HepG2 (cell line): ENCODE measurements around the gene PCBP2. TPM values are rescaled to one million over a fixed set of nuclear protein-coding genes. Genes with fewer than 3 reads are reported as not detected.

Experiments
- ATAC-seq: fragments of 200-7000 bp; cut with Tn5 transposase; 3 replicates; pipeline ENCODE4 v1.9.1; 2020; ENCODE audit warnings: mild to moderate bottlenecking, moderate library complexity
- BruUV-seq: library from RNA; stranded (reverse); fragments of 400-500 nt; replicated peaks from 2 replicates; lab custom pipeline; 2021; lab: Mats Ljungman, UMichigan
- CTCF ChIA-PET: fragments of 300-600 bp; formaldehyde crosslinking; extraction: SDS; loops from one replicate; lab custom pipeline; 2021; ENCODE audit warnings: low total read pairs, inconsistent platforms, low intra/inter-chr PET ratio; lab: Yijun Ruan, JAX
- POLR2A ChIA-PET: fragments of 350-600 bp; sonication (Branson Sonifier 250); formaldehyde crosslinking; loops from one replicate; lab custom pipeline; 2020; ENCODE audit warnings: antibody characterized with exemption, inconsistent platforms; lab: Yijun Ruan, JAX
- DNase-seq: peaks from one replicate; pipeline ENCODE4 v3.0.0-alpha.2; 2015; ENCODE audit warnings: low spot score
- FAIRE-seq: peaks from 3 replicates; lab custom pipeline; 2011; peaks lifted over from hg19 to GRCh38; lab: Jason Lieb, UNC
- H2AFZ ChIP-seq: one replicate; pipeline ENCODE4 v1.6.1; 2011; ENCODE audit warnings: low read length, inconsistent platforms
- H3K27ac ChIP-seq: fragments of 300-600 bp; 3 replicates; pipeline ENCODE4 v1.8.0; 2011; ENCODE audit warnings: mixed run types, mild to moderate bottlenecking, mixed read lengths, low read length, inconsistent platforms; ENCODE audit not compliant: insufficient read depth; ENCODE audit errors: extremely low read length
- H3K27me3 ChIP-seq, 2 experiments: fragments of 200-600 bp in 1 of 2; 2 replicates in 1 of 2; 3 replicates in 1 of 2; pipeline versions ENCODE4 v1.6.0 to v1.8.0; 2011; ENCODE audit warnings: low read length in 2 of 2, mild to moderate bottlenecking in 2 of 2, moderate library complexity in 2 of 2, inconsistent platforms in 1 of 2; ENCODE audit not compliant: insufficient read depth in 2 of 2, control insufficient read depth in 1 of 2
- H3K36me3 ChIP-seq, 2 experiments: fragments of 200-600 bp in 1 of 2; replicated peaks in 1 of 2; 2 replicates in 1 of 2; 3 replicates in 1 of 2; pipeline versions ENCODE4 v1.5.1 to v1.8.0; 2011; ENCODE audit warnings: low read length in 2 of 2, inconsistent platforms in 1 of 2; ENCODE audit not compliant: insufficient read depth in 2 of 2, control insufficient read depth in 1 of 2
- H3K4me1 ChIP-seq: 2 replicates; pipeline ENCODE4 v1.5.1; 2012; ENCODE audit warnings: low read length, inconsistent platforms; ENCODE audit not compliant: insufficient read depth
- H3K4me2 ChIP-seq: 2 replicates; pipeline ENCODE4 v1.6.0; 2011; ENCODE audit warnings: low read depth, low read length, inconsistent platforms
- H3K4me3 ChIP-seq, 3 experiments: fragments of 200-600 bp in 1 of 3; sonication (generic), shearing (Covaris generic) in 1 of 3; replicated peaks in 1 of 3; 2 replicates each; pipeline ENCODE4 v1.5.1; 2011 to 2016; ENCODE audit warnings: low read length in 3 of 3, inconsistent platforms in 2 of 3, low read depth in 2 of 3, mild to moderate bottlenecking in 2 of 3, control low read depth in 1 of 3, mixed read lengths in 1 of 3; ENCODE audit not compliant: insufficient read depth in 1 of 3
- H3K79me2 ChIP-seq: one replicate; pipeline ENCODE4 v1.6.1; 2011; ENCODE audit warnings: low read length, inconsistent platforms; ENCODE audit not compliant: insufficient read depth
- H3K9ac ChIP-seq: 2 replicates; pipeline ENCODE4 v1.6.0; 2011; ENCODE audit warnings: mild to moderate bottlenecking, low read depth, low read length, inconsistent platforms; ENCODE audit not compliant: insufficient read depth
- H3K9me3 ChIP-seq: 2 replicates; pipeline ENCODE4 v1.5.1; 2012; ENCODE audit warnings: mild to moderate bottlenecking, low read length
- H4K20me1 ChIP-seq: 2 replicates; pipeline ENCODE4 v1.6.0; 2011; ENCODE audit warnings: inconsistent platforms, mild to moderate bottlenecking, low read length, moderate library complexity; ENCODE audit not compliant: insufficient read depth
- CEBPZ ChIP-seq: IDR thresholded peaks from 2 replicates; pipeline ENCODE4 v1.6.1; 2012; ENCODE audit warnings: low read length, improper control_type of control experiment
- FOXO4 ChIP-seq: sonication (generic); formaldehyde crosslinking; conservative IDR thresholded peaks from 2 replicates; pipeline ENCODE4 v1.8.1; 2023; ENCODE audit warnings: missing genetic modification reagents
- HOXA3 ChIP-seq: sonication (generic); formaldehyde crosslinking; IDR thresholded peaks from 2 replicates; pipeline ENCODE4 v1.5.0; 2020; ENCODE audit warnings: missing genetic modification reagents
- MTA1 ChIP-seq: sonication (generic); formaldehyde crosslinking; IDR thresholded peaks from 2 replicates; pipeline ENCODE4 v1.4.0; 2020; ENCODE audit warnings: missing genetic modification reagents, mild to moderate bottlenecking, borderline replicate concordance
- SOX6 ChIP-seq, 2 experiments: fragments of 450-650 bp in 1 of 2; sonication (generic) in 1 of 2; formaldehyde crosslinking in 1 of 2; IDR thresholded peaks; 2 replicates each; pipeline versions ENCODE4 v1.4.0 to v1.6.1; 2017 to 2020; ENCODE audit warnings: antibody characterized with exemption in 1 of 2, mild to moderate bottlenecking in 1 of 2, missing genetic modification reagents in 1 of 2
- XBP1 ChIP-seq: sonication (generic); formaldehyde crosslinking; IDR thresholded peaks from 2 replicates; pipeline ENCODE4 v1.5.0; 2020; ENCODE audit warnings: missing genetic modification reagents
- ZNF367 ChIP-seq: sonication (generic); formaldehyde crosslinking; IDR thresholded peaks from 2 replicates; pipeline ENCODE4 v1.4.0; 2020; ENCODE audit warnings: missing genetic modification reagents, borderline replicate concordance
- ZNF639 ChIP-seq: conservative IDR thresholded peaks from 2 replicates; pipeline ENCODE4 v1.6.1; 2018; ENCODE audit warnings: missing genetic modification reagents
- ZNF816 ChIP-seq: sonication (generic); formaldehyde crosslinking; IDR thresholded peaks from 2 replicates; pipeline ENCODE4 v1.8.0; 2022; ENCODE audit warnings: missing genetic modification reagents, mild to moderate bottlenecking, borderline replicate concordance
- WGBS: methylation state at CpG from one replicate; pipeline ENCODE4 v1.1.6; 2017; ENCODE audit warnings: low lambda C conversion rate; 5-methylcytosine and 5-hydroxymethylcytosine counted together
- in situ Hi-C: cut with HindIII; loops from 2 replicates; pipeline ENCODE4 v1.10.0; 2017; ENCODE audit warnings: low pct_unique_long_range_greater_than_20kb; ENCODE audit not compliant: extremely low pct_ligation_motif_present
- intact Hi-C: fragments of 100-400 bp; cut with micrococcal nuclease; formaldehyde crosslinking; loops from one replicate; pipeline ENCODE4 v1.10.0; 2022; ENCODE audit not compliant: unreplicated experiment
- polyA plus RNA-seq, 8 experiments: library from polyadenylated mRNA; depleted of rRNA in 3 of 8; stranded (reverse) in 7 of 8; unstranded in 1 of 8; fragments of >200 nt; fragmentation: Illumina TruSeq in 4 of 8; extraction: Trizol in 4 of 8; gene quantifications; 2 replicates each; pipeline versions ENCODE4 v1.2.1 to v1.2.3, GENCODE V29; 2011 to 2016; ENCODE audit warnings: low read depth in 4 of 8, missing spikeins in 1 of 8, mixed read lengths in 1 of 8; ENCODE audit not compliant: insufficient read depth in 1 of 8
- total RNA-seq, 5 experiments: library from RNA; depleted of rRNA; stranded (reverse); fragments of >200 nt; fragmentation: Illumina TruSeq; extraction: Trizol; gene quantifications; 2 replicates each; pipeline ENCODE4 v1.2.3, GENCODE V29; 2016; ENCODE audit warnings: low read depth in 1 of 5

PCBP2 gene
- total and polyA plus RNA-seq, 2 of the 13 experiments (the other 11 are each of a cell fraction or from before 2014, with no cell fraction given): 154 to 345 TPM

- H3K4me3 ChIP-seq: no peak overlapping the region
- POLR2A ChIA-PET: no interaction called here
- WGBS: 97% methylated on average over 5 of the region's 5 CpGs
- H3K4me1 ChIP-seq: peaks cover 7% of the 10 kb centered on the region; the same call in 1 of the 2 replicates
- no peaks in the 10 kb centered on the region for H3K9me3 ChIP-seq
- no peak overlapping the region for H3K4me2 ChIP-seq
- H3K79me2 ChIP-seq: no peaks in the 10 kb centered on the region
- in situ Hi-C loops: no loop called here
- ATAC-seq (no peak), FAIRE-seq (no peak), DNase-seq (no peak)
- H3K36me3 ChIP-seq: peaks cover 16 to 40% of the 10 kb centered on the region in 2 experiments; a peak in 4 of 5 replicates
- TF ChIP-seq FOXO4 (CRISPR knock-in tag) (0 out of 2 replicates have a peak, but pooled peaks have one; percentile 18), XBP1 (no peak)
- H3K27ac ChIP-seq: no peak overlapping the region
- H3K9ac ChIP-seq: no peak overlapping the region
- CTCF ChIA-PET: no interaction called here
- intact Hi-C loops: no loop called here
- no TSS peak for BruUV-seq
- H4K20me1 ChIP-seq: no peaks in the 10 kb centered on the region
- no peaks in the 10 kb centered on the region for H3K27me3 ChIP-seq
- no peak overlapping the region for H2AFZ ChIP-seq
Observed at GRCh38 chr12:53410951-53411350, 41.0 kb upstream of the PCBP2 start.

GRCh38 chr12:53413485-53414204 is 38.3 kb upstream of the PCBP2 start:
- DNase-seq: no peak
- intact Hi-C loops (no loop called here), in situ Hi-C loops (no loop called here)
- Histone ChIP-seq H3K4me3 (no peak overlapping the region), H2AFZ (no peak overlapping the region), H3K27me3 (no peaks in the 10 kb centered on the region), H4K20me1 (no peaks in the 10 kb centered on the region), H3K4me1 (peaks cover 16% of the 10 kb centered on the region), H3K79me2 (no peaks in the 10 kb centered on the region), H3K4me2 (no peak overlapping the region), H3K36me3 (peaks cover 12 to 33% of the 10 kb centered on the region in 2 experiments; a peak in 4 of 5 replicates), H3K27ac (no peak overlapping the region), H3K9me3 (no peaks in the 10 kb centered on the region), H3K9ac (no peak overlapping the region)
- WGBS: 91% methylated on average over 3 of the region's 3 CpGs
- POLR2A ChIA-PET: no interaction called here
- ATAC-seq: no peak
- BruUV-seq: no TSS peak
- CTCF ChIA-PET: no interaction called here
- FAIRE-seq: no peak
- TF ChIP-seq ZNF816 (no peak), HOXA3 (CRISPR knock-in tag) (no peak), ZNF639 (no peak), MTA1 (CRISPR knock-in tag) (no peak), SOX6 (IDR thresholded peaks at IDR 0.05) (no peak), SOX6 (CRISPR knock-in tag; IDR thresholded peaks at IDR 0.05) (no peak), CEBPZ (no peak), ZNF367 (CRISPR knock-in tag) (no peak)
